KMS-11 (cell line): ENCODE results near the gene RUNX3.
A peak's percentile ranks its signal among the peaks of the same experiment; 100 is the strongest.

ENCODE experiments used
- H2AFZ ChIP-seq: fragments of 200-600 bp; sonication (generic); 2 replicates; pipeline ENCODE4 v1.6.1; 2016; ENCODE audit warnings: antibody characterized with exemption, mixed run types, low read depth
- H3K27ac ChIP-seq: fragments of 200-600 bp; sonication (generic); 2 replicates; pipeline ENCODE4 v1.6.1; 2016; ENCODE audit warnings: mild to moderate bottlenecking, mixed run types
- H3K27me3 ChIP-seq: fragments of 200-600 bp; sonication (generic); 2 replicates; pipeline ENCODE4 v1.6.1; 2017; ENCODE audit warnings: mild to moderate bottlenecking, low read depth, mixed run types, moderate library complexity; ENCODE audit not compliant: insufficient read depth
- H3K36me3 ChIP-seq: fragments of 200-600 bp; sonication (generic); 2 replicates; pipeline ENCODE4 v1.6.1; 2017; ENCODE audit warnings: mild to moderate bottlenecking, mixed run types; ENCODE audit not compliant: insufficient read depth
- H3K4me1 ChIP-seq: fragments of 200-600 bp; sonication (generic); 2 replicates; pipeline ENCODE4 v1.6.1; 2016; ENCODE audit warnings: mild to moderate bottlenecking, low read depth, mixed run types; ENCODE audit not compliant: poor library complexity, severe bottlenecking
- H3K4me2 ChIP-seq: fragments of 200-600 bp; sonication (generic); 2 replicates; pipeline ENCODE4 v1.7.0; 2016; ENCODE audit warnings: mild to moderate bottlenecking, mixed run types
- H3K4me3 ChIP-seq: fragments of 200-600 bp; sonication (generic); IDR thresholded peaks from 2 replicates; pipeline ENCODE4 v1.6.1; 2017; ENCODE audit warnings: low read depth, low read length, mixed read lengths; ENCODE audit not compliant: insufficient read depth
- H3K79me2 ChIP-seq: fragments of 200-600 bp; sonication (generic); 2 replicates; pipeline ENCODE4 v1.6.1; 2016; ENCODE audit warnings: low read depth, mixed run types; ENCODE audit not compliant: insufficient read depth
- H3K9ac ChIP-seq: fragments of 200-600 bp; sonication (generic); 2 replicates; pipeline ENCODE4 v1.6.1; 2016; ENCODE audit warnings: mild to moderate bottlenecking, mixed run types
- H4K20me1 ChIP-seq: fragments of 200-600 bp; sonication (generic); 2 replicates; pipeline ENCODE4 v1.6.1; 2016; ENCODE audit warnings: mild to moderate bottlenecking, mixed run types; ENCODE audit not compliant: insufficient read depth
- CTCF ChIP-seq: fragments of 200-600 bp; sonication (generic); conservative IDR thresholded peaks from 2 replicates; pipeline ENCODE4 v1.6.1; 2017; ENCODE audit warnings: low read depth, mild to moderate bottlenecking, antibody characterized with exemption, low read length, moderate library complexity, mixed read lengths

RUNX3 gene

GRCh38 chr1:24967555-24967954, 37.5 kb upstream of the RUNX3 start:
- H3K9ac ChIP-seq: no peak overlapping the region
- H3K27me3 ChIP-seq: no peaks in the 10 kb centered on the region
- H3K27ac ChIP-seq: no peak overlapping the region
- no peak overlapping the region for H2AFZ ChIP-seq
- H3K4me1 ChIP-seq: peaks cover 37% of the 10 kb centered on the region
- TF ChIP-seq CTCF: no peak
- H3K4me3 ChIP-seq: no peak overlapping the region
- no peak overlapping the region for H3K4me2 ChIP-seq
- H4K20me1 ChIP-seq: no peaks in the 10 kb centered on the region
- no peaks in the 10 kb centered on the region for H3K79me2 ChIP-seq
- H3K36me3 ChIP-seq: no peaks in the 10 kb centered on the region

GRCh38 chr1:24966724-24967346, 36.8 kb upstream of the RUNX3 start:
- no peak overlapping the region for H2AFZ ChIP-seq
- TF ChIP-seq CTCF: no peak

GRCh38 chr1:24966121-24966723, 36.1 kb upstream of the RUNX3 start:
- H3K4me1 ChIP-seq: peaks cover 35% of the 10 kb centered on the region
- peak overlapping the region; percentile 64; the same call in 1 of the 2 replicates for H2AFZ ChIP-seq
- H3K27me3 ChIP-seq: no peaks in the 10 kb centered on the region
- peak overlapping the region; percentile 73; the same call in 1 of the 2 replicates for H3K9ac ChIP-seq
- H3K4me2 ChIP-seq: peak overlapping the region; percentile 82; the same call in 1 of the 2 replicates
- TF ChIP-seq CTCF: no peak
- no peaks in the 10 kb centered on the region for H3K36me3 ChIP-seq
- no peak overlapping the region for H3K4me3 ChIP-seq
- peak overlapping the region; percentile 92 for H3K27ac ChIP-seq
- no peaks in the 10 kb centered on the region for H4K20me1 ChIP-seq
- no peaks in the 10 kb centered on the region for H3K79me2 ChIP-seq

More at GRCh38 chr1:24966724-24967346, 36.8 kb upstream of the RUNX3 start:
- Histone ChIP-seq H4K20me1 (no peaks in the 10 kb centered on the region), H3K4me1 (peaks cover 35% of the 10 kb centered on the region), H3K27me3 (no peaks in the 10 kb centered on the region), H3K36me3 (no peaks in the 10 kb centered on the region), H3K4me3 (no peak overlapping the region), H3K27ac (no peak overlapping the region), H3K9ac (no peak overlapping the region), H3K79me2 (no peaks in the 10 kb centered on the region), H3K4me2 (no peak overlapping the region; the same call in 1 of the 2 replicates)

- Histone ChIP-seq H2AFZ (peak overlapping the region; percentile 64; the same call in 1 of the 2 replicates), H3K4me3 (peak overlapping the region; percentile 28), H3K4me1 (peaks cover 35% of the 10 kb centered on the region), H3K79me2 (no peaks in the 10 kb centered on the region), H3K9ac (peak overlapping the region; percentile 73), H4K20me1 (no peaks in the 10 kb centered on the region), H3K27me3 (no peaks in the 10 kb centered on the region), H3K36me3 (no peaks in the 10 kb centered on the region), H3K27ac (peak overlapping the region; percentile 92), H3K4me2 (peak overlapping the region; percentile 82)
- TF ChIP-seq CTCF: no peak
Observed at GRCh38 chr1:24965571-24965930, 35.5 kb upstream of the RUNX3 start.
